ENCODE measurements around the gene PCNX3.
A peak's percentile ranks its signal among the peaks of the same experiment; 100 is the strongest.

The PCNX3 gene

DNA sequence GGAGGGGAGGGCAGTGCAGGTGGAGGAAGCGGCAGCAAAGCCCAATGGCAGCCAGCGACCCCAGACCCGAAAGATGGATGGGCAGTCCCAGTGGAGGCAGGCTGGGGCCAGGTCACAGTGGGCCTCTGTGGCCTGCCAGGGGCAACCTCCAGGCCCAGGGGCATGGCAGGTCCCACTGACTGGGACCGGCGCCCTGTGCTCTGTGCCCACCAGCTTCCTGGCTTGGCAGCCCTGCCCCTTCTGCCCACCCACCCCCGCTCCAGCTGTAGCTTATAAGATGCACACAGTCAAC, 15.7 kb upstream of the PCNX3 start:
- no peak for DNase-seq

DNA sequence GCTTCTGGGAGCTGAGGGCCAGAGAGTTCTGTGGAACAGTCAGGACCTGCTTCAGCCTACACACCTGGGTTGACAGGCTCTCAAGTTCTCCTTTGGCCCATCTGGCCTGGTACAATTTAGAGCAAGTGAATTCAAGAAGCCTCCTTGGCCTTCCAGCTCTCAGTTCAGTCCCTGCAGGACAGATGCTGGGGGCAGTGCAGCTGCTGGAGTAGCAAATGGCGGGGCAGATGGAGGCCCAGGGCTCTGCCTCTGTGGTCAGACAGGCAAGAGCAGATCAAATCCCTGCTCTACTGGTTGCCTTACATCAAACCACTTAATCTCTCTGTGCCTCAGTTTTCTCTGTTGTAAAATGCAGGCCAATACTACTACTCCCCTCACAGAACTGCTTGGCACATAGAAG, 11.3 kb upstream of the PCNX3 start:
- no peak for DNase-seq

DNA sequence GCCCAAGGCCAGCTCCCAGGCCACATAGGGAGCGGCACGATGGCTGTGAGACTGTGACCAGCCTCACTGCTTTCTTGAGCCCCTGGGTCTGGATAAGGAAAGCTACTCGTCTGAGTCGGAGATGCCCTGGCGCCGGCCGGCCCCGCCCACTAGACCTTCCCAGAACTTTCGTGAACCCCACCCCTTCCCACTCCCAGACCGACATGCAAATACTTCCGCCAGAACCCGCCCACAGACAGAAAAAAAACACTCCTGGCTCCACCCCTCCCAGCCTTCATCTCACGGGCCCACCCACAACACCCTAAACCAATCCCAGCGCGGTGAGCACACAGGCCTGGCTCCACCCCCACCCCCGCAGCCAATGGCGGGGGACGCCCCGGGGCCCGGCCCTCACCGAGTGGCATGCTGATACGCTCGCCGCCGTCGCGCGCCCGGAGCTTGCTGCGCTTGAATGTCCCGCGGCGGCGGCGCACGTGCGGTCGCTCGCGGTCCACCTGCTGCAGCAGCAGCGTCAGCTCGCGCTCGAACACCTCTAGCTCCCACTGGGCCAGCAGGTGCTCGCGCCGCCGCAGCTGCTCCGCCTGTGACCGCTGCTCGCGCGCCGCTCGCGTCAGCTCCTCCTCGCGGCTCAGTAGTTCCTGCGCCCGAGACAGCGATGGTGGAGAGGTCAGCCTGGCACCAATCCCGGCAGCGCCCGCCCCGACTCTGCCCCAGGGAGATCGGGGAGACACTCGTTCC, 8.5 kb upstream of the PCNX3 start:
- DNase-seq, result peak; percentile 25

DNA sequence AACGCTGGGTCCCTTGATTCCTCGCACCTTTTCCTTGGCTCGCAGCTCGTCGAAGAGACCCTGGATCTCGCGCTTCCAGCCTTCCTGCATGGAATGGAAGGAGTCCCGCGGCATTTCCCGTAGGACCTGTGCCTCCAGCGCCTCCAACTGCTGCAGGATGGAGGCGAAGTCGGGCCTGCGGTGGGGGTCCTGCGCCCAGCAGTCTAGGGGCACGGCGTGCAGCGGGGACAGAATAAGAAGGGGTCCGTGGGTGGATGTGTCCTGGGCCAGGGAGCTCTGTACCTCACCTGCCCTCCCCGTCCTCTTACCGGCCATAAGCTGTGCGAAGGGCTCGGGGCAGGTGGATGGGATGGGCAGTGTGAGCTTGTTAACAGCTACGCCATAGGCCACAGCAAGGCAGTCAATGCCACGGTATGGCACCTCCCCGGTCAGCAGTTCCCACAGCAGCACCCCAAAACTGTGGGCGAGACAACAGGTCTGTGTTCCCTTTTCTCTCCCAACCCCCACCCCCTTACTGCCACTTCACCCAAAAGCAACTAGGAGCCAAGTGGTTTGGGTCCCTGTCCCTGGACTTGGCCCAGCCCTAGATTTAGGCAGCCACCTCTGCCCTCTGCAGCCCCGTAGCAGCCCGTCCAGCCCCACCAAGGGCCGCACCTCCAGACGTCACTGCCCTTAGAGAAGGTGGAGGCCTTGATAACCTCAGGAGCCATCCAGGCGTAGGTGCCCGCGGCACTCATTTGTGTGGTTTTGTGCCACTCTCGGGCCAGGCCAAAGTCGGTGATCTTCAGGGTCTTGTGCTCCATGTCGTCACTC, 7.8 kb upstream of the PCNX3 start:
- no peak for DNase-seq

- DNase-seq, result no peak
Observed at GRCh38 chr11:65609229-65609628, 6.3 kb upstream of the PCNX3 start.

- DNase-seq, result no peak
Observed at GRCh38 chr11:65609665-65610064, 5.9 kb upstream of the PCNX3 start.

GRCh38 chr11:65610404-65610803, 5.2 kb upstream of the PCNX3 start:
- DNase-seq, result no peak

GRCh38 chr11:65611028-65611757, 4.4 kb upstream of the PCNX3 start:
- DNase-seq, result no peak

DNA sequence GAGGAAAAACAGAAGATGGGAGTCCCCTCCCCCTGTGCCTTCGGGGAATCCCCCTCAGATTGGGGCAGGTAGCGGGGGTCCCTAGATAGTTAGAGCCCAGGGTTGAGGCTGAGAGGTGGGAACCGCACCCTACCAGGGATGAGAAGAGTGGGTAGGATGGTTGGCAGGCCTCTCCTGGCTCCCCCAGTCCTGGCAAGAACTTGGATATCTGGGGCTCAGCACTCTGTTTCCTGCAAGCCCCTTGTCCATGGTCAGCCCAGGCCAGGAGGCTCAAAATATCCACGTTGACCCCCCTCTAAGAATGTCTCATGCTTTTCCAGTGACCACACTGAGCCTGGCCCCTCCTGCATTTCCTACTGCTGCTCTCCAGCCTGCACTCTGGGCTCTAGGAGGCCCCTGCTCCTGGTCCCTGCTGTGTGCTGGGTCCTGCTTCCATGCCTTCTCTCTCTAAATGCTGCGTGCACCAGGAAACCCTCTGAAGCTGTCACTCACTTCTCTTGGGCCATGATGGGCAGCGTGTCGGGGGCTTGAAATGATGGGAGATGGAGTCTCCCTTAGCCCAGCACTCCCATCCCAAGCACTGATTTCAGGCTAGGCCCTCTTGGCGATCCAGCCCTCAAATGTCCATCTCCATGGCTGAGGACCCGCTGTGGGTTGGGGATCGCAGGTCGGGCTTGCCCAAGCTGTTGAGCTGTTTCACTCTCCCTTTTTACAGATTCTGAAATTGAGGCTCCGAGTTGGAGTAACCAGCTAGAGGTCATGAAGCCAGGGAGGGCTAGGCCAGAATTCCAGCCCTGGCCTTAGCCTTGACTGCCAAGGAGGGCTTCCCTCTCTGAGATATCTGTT, 3.6 kb upstream of the PCNX3 start:
- DNase-seq, result no peak

- DNase-seq, result no peak
Observed at GRCh38 chr11:65612691-65613090, 2.9 kb upstream of the PCNX3 start.

DNA sequence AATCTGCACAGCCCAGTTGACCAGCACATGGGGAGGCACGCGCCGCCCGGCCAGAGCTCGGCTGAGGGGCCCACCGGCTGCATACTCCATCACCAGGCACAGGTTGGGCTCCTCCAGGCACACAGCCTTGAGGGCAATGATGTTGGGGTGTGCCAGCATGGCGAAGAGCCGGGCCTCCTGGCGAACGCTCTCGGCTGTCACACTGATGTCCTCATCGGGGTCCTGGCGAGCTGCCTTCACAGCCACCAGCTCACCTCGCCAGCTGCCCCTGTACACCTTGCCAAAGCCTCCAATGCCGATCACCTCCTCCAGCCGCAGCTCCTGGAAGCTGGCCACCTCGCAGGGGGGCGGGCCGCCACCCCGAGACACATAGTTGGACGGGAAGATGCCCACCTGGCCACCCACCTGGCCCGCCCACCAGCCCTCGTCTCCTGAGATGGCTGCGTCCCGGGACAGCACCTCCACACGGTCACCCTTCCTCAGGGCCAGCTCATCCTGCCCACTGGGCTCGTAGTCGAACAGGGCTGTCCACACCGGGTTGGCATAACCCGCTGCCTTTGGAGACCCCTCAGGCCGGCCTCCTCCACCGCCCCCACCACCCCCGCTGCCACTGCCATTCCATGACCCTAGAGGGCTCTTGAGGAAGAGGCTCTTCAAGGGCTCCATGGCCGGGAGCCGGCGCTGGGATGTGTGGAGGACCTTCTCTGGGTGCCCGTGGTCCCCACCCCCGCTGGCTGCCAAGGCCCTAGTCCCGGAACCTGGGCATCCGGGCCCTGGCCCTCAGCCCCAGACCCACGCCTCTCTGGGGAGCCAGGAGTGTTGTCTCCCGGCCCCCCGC, 2.3 kb upstream of the PCNX3 start:
- DNase-seq, result no peak

DNA sequence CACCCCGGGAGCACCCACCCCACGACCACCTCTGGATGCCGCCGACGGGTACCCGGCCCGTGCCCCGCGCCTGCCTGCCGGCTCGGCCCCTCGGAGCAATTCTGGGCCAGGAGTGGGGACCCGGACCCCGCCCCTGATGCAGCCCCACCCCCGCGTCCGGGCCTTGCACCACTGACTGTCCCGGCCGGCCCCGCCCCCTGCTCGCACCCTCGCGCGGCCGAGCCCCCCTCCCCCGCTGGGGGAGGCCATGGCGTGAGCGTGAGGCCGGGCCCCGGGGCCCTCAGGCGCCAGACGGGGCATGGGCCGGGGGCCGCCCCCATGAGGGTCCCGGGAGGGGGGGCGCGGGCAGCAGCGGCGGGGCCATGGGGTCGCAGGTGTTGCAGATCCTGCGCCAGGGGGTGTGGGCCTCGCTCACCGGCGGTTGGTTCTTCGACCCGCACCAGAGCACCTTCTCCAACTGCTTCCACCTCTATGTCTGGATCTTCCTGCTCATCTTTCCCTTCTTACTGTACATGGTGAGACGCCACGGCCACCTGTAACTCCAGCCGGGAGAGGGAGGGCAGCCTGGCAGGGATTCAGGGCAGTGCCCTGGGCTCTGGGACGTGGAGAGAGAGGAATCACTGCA, 486 bp downstream of the PCNX3 start:
- no peak for DNase-seq

- DNase-seq, result no peak
Observed at GRCh38 chr11:65616575-65617001, 1.0 kb downstream of the PCNX3 start.

- DNase-seq, result no peak
Observed at GRCh38 chr11:65617136-65617850, 1.7 kb downstream of the PCNX3 start.

DNA sequence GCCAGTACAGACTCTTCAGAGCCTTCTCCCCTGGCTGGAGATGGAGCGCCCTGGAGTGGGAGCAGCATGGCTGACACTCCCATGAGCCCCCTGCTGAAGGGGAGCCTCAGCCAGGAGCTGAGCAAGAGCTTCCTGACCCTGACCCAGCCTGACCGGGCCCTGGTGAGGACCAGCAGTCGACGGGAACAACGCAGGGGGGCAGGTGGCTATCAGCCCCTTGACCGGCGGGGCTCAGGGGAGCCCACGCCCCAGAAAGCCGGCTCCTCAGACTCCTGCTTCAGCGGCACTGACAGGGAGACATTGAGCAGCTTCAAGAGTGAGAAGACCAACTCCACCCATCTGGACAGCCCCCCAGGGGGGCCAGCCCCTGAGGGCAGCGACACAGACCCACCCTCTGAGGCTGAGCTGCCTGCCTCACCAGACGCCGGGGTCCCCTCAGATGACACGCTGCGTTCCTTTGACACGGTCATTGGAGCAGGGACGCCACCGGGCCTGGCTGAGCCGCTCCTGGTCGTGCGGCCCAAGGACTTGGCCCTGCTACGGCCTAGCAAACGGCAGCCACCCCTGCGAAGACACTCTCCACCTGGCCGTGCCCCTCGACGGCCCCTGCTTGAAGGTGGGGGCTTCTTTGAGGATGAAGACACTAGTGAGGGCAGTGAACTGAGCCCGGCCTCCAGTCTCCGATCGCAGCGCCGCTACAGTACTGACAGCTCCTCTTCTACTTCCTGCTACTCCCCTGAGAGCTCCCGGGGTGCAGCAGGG, 2.6 kb downstream of the PCNX3 start:
- no peak for DNase-seq

DNA sequence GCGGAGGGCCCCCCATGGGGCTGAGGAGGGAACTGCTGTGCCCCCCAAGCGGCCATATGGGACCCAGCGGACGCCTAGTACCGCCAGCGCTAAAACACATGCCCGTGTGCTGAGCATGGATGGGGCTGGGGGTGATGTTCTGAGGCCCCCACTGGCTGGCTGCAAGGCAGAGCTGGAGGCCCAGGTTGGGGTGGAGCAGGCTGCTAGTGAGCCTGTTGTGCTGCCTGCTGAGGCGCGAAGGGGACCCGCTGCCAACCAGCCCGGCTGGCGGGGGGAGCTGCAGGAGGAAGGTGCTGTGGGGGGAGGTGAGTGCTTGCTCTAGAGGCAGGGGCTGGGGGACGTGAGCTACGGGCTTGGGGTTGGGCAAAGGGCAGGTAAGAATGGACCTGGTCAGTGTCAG, 3.2 kb downstream of the PCNX3 start:
- no peak for DNase-seq

DNA sequence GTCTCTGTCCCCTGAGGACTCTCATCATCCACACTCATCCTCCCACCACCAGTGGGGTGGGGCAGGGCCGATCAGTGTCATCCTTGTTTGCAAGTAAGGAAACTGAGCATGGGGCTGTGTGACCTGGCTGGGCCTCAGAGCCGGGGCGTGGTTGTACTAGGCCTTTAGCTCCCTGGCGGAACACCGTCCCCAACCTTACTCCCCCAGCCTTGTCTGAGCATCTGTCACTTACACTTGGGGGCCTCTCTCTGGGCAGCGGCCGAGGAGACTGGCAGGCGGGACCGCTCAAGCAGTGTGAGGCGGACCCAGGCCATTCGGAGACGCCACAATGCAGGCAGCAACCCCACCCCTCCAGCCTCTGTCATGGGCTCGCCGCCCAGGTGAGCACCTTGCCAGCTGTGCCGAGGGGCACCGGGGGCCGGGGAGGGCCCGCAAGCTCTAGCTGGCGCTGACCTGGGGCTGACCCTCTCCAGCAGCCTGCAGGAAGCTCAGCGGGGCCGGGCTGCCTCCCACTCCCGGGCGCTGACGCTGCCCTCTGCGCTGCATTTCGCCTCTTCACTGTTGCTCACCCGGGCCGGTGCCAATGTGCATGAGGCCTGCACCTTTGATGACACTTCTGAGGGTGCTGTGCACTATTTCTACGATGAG, 3.8 kb downstream of the PCNX3 start:
- DNase-seq, result no peak

GRCh38 chr11:65620666-65621065, 5.1 kb downstream of the PCNX3 start:
- DNase-seq, result no peak

GRCh38 chr11:65621460-65621859, 5.9 kb downstream of the PCNX3 start:
- no peak for DNase-seq

GRCh38 chr11:65622011-65622410, 6.4 kb downstream of the PCNX3 start:
- DNase-seq, result no peak
